ENCODE results near the gene XDH. TPM values are rescaled to one million over a fixed set of nuclear protein-coding genes. Genes with fewer than 3 reads are reported as not detected.
A peak's percentile ranks its signal among the peaks of the same experiment; 100 is the strongest.

XDH gene
- total RNA-seq: not detected

DNA sequence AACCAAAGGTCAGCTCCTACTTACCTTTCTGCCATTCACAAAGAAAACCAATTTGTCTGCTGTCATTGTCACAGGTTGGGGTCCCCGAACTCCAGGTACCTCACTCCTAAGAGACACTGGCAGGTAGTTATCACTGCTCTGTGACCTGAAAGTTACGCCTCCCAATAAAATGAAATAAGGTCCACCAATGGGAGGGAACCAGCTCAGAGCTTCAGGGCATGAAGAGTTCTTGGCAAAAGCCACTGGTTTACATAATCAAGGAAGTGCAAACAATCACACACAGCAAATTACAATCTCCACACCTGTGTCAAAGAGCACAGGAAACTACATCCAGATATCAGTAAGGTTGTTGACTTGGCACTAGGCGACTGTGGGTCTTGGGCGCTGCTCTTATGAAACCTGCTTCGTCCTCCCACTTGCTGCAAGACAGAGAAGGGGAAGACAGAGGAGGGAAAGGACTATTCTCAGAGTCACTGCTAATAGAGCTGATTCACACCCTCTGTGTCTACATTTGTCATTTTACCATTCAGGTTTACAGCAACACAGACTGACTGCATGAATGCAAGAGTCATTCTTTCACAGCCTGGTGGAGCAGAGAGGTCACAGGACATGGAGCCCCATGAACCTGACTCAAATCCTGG is at the start of gene XDH:
XDH (minus strand) TSS at position 142 of the 641 bp plus-strand sequence; CDS start at position 66, 76 bp downstream.
- DNase-seq (ENCODE audit: low spot score in 2 of 2): no peak
- ATAC-seq: peak in 1 of 2 donors; percentile 24
- Mint-ChIP-seq H3K27ac (no peak within 1 kb of the TSS), H3K9me3 (peaks cover 10 to 11% of the 10 kb centered on the region in 2 donors), H3K36me3 (peaks cover 8 to 10% of the 10 kb centered on the region in 2 donors)

DNA sequence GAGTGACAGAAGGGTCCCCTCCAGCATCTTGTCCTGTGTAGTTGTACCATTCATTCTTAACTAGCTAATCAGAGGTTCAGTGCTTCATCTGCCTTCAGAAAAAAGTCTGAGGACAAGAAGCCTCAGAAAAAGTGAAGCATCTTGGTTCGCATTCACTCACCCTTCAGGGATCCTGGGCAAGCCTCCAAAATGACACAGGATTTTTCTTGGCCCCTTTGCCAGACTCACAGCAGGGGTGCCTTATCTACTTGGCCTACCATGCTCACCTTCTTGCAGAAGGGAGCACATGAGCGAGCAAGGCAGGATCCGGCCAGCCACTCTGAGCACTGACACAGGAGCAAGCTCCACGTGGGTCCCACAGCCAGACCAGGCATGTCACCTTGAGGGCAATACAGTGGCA is 43.1 kb upstream of the XDH start:
- H3K9me3 Mint-ChIP-seq: peaks cover 6 to 10% of the 10 kb centered on the region in 2 donors
- H3K36me3 Mint-ChIP-seq: peaks cover 6 to 18% of the 10 kb centered on the region in 2 donors
- no peak overlapping the region for H3K27ac Mint-ChIP-seq
- DNase-seq (ENCODE audit: low spot score in 2 of 2) (no peak), ATAC-seq (no peak)

DNA sequence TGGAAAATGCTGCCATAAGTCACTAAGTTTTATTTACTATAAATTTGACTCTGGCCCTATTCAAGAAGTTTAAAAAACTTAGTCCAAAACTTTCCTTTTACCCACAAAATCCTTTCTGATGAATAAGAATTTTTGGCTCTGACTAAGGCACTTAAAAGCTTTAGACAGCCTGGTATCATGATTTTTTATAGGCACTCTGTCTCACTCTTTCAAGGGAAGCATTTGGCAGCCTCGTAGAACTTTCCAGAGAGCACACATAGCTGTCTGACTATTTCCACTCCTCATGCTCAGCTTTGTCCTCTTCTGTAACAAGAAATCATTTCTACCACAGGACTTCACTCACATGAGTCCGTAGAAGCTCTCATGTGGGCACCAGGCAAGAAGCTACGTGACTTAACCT is 32.3 kb upstream of the XDH start:
- DNase-seq (ENCODE audit: low spot score in 2 of 2) (no peak), ATAC-seq (no peak)
- H3K9me3 Mint-ChIP-seq: peaks cover 21 to 27% of the 10 kb centered on the region in 2 donors
- no peak overlapping the region for H3K27ac Mint-ChIP-seq
- peaks cover 0 to 12% of the 10 kb centered on the region in 2 donors for H3K36me3 Mint-ChIP-seq

DNA sequence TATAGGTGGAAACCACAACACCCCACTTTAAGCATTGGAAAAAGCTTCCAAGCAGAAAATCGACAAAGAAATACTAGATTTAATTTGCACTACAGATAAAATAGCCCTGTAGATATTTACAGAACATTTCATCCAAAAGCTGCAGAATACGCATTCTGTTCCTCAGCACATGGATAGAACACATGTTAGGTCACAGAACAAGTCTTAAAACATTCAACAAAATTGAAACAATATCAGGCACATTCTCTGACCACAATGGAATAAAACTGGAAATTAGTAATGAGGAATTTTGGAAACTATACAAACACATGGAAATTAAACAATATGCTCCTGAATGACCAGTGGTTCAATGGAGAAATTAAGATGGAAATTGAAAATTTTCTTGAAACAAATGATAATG is 27.8 kb upstream of the XDH start:
- Mint-ChIP-seq H3K27ac (no peak overlapping the region), H3K36me3 (no peaks in the 10 kb centered on the region), H3K9me3 (peaks cover 3 to 11% of the 10 kb centered on the region in 2 donors)
- ATAC-seq (no peak), DNase-seq (ENCODE audit: low spot score in 2 of 2) (no peak)

DNA sequence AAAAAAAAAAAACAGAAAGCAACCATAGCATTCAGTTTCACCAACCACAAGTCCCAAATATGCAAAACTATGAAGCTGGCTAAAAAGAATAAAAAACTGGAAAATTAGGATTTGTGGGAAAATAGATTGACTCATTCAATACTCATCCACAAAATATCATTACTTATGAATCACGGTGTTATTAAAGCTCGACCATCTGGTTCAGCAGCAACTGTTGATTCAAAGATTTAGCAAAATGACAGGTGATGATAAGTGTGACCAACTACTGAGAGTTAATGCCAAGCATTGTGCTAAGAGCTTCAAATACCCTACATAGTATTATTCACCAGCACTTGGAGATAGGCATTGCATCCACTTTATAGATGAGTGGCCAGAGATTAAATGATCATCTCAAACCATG is 26.2 kb upstream of the XDH start:
- no peak overlapping the region for H3K27ac Mint-ChIP-seq
- peaks cover 3 to 11% of the 10 kb centered on the region in 2 donors for H3K9me3 Mint-ChIP-seq
- no peak for ATAC-seq
- no peak for DNase-seq (ENCODE audit: low spot score in 2 of 2)
- no peaks in the 10 kb centered on the region for H3K36me3 Mint-ChIP-seq

DNA sequence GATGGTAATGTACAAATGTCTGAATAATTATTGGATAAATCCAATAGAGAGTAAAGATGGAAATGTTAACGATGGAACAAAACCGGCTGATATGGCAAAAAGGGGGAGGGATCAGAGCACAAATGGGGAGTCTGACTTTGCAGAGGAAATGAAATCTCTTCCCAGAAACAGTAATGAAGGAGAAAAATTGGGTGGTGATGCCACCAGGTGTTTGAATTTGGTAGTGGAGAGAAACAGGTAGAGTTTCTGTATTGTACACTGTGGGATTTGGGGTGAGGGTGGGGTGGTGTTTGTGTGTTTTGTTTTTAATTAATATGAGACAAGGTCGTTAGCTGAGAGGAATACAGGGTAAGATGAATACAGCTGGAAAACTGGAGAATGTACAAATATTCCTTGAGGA is 20.4 kb upstream of the XDH start:
- no peak for ATAC-seq
- Mint-ChIP-seq H3K27ac (no peak overlapping the region), H3K9me3 (no peaks in the 10 kb centered on the region), H3K36me3 (no peaks in the 10 kb centered on the region)
- DNase-seq (ENCODE audit: low spot score in 2 of 2): no peak

DNA sequence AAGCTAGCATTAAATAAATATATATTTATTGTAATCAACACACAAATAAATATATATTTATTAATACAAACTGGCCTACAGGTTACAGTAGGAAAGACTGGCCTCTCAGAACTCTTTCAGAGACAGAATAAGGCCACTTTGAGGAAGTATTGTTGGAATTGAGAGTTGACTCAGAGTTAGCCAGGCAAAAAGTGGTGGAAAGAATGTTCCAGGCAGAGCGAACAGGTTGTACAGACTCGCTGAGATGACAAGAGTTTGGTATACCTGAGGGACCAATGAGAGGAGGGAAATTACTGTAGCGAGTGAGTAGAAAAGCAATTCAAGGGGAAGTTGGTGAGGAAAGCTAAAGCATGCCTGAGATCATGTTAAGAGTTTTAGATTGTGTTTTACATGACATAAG is 19.0 kb upstream of the XDH start:
- ATAC-seq (no peak), DNase-seq (ENCODE audit: low spot score in 2 of 2) (no peak)
- Mint-ChIP-seq H3K9me3 (no peaks in the 10 kb centered on the region), H3K36me3 (no peaks in the 10 kb centered on the region), H3K27ac (no peak overlapping the region)

DNA sequence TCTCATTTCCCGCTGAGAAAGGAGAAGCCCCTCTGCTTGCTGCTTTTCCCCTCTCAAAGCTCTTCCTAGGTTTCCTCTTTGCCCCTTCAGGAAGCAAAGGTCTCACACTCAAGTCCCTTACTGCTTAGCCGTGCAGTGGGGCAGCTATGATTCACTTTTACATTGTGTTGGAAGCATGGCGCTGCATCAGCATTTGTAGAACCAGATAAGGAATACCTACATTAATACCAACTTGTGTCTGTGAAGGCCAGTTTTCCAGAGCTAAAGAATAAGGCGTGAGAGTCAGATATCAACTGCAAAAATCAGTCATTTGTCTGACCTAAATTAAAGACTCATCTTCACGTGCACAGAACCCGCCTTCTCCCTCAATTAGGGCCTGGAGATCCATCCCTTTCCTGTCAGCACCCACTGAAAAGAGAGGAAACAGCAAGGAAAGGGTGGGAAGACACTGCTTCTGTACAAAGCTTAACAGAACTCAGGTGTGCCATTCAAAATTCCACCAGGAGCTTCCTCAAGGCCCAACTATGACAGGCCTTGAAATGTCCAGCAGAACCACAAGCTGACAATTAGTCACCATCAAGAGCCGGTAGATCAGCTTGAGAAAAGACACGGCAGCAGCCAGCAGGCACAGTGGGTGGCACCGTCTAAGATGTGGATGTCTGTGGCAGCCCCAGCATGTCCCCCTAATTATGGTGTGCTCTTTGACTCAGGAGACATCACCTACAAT is 16.1 kb upstream of the XDH start:
- DNase-seq (ENCODE audit: low spot score in 2 of 2) (no peak), ATAC-seq (peak; percentile 5 to 23)
- Mint-ChIP-seq H3K36me3 (no peaks in the 10 kb centered on the region), H3K27ac (no peak overlapping the region), H3K9me3 (no peaks in the 10 kb centered on the region)

DNA sequence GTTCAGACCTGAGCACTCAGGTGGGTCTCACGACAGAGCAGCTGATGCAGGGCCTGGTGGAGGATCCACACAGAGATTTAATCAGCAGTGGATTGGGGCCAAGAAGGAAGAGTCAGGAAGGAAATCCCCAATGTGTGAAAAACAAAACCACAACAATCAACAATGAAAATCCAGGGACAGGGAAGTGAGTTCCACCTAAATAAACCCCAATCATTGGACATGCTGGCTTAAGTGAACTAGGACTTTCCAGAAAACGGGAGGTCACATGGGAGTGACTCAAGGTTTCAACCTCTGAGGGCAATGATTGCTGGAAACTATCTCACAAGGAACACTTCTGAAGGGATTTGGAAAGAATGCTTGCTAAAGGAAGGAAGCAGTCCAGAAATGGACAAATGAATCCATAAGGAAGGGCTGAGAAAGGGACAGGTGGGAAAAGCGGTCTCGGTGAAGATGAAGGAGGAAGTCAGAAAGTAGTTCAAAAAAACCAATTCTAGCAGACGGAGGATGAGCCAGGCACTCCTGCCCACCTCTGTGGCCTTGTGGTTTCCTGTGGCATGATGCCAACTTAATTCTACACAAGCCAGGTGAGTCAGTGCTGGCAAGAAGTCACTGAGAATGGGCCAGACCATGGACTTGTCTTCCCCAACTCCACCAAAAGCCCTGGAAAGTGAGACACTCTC is 15.4 kb upstream of the XDH start:
- no peaks in the 10 kb centered on the region for H3K36me3 Mint-ChIP-seq
- peak overlapping the region; percentile 6 to 17 for H3K27ac Mint-ChIP-seq
- ATAC-seq (peak; percentile 88 to 89), DNase-seq (ENCODE audit: low spot score in 2 of 2) (peak in 1 of 2 donors; percentile 22)
- H3K9me3 Mint-ChIP-seq: no peaks in the 10 kb centered on the region

DNA sequence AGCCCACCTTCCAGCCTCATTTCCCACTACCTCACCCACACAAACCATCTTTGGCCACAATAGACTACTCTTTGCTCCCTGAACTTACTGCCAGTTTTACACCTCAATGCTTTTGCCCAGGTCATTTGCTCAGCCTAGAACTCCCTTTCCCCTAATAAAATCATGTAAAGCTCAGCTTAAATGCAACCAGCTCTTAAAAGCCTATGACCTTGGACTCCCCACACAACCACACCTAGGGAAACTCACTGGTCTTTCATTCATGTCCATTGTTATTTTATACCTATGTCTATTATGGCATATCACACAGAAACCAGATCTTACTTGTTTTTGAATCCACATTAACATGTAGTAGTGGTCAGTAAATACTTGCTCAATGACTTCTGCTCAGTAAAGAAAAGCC is 14.5 kb upstream of the XDH start:
- no peak for DNase-seq (ENCODE audit: low spot score in 2 of 2)
- H3K9me3 Mint-ChIP-seq: no peaks in the 10 kb centered on the region
- ATAC-seq: no peak
- H3K36me3 Mint-ChIP-seq: no peaks in the 10 kb centered on the region
- no peak overlapping the region for H3K27ac Mint-ChIP-seq

DNA sequence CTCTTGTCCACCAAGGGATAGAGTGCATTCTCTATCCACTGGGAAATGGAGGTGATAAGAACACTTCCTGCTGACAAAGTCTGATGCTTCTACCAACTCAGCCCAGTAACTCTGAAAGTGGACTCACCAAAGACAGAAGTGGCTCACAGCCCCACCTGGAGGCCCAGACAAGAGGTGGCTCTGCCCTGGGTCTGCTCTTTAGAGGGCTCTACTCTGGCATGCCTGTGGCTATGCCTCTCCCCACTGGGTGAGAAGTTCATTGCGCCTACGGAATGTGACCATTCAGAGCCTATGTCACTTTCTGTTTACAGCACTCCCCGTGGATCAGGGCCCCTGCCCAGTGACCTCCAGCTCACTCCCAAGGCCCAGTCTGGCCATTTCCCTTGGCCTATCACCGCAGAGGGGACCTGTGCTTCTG is 13.5 kb upstream of the XDH start:
- ATAC-seq: no peak
- Mint-ChIP-seq H3K36me3 (peaks cover 0 to 6% of the 10 kb centered on the region in 2 donors), H3K27ac (no peak overlapping the region), H3K9me3 (no peaks in the 10 kb centered on the region)
- no peak for DNase-seq (ENCODE audit: low spot score in 2 of 2)

DNA sequence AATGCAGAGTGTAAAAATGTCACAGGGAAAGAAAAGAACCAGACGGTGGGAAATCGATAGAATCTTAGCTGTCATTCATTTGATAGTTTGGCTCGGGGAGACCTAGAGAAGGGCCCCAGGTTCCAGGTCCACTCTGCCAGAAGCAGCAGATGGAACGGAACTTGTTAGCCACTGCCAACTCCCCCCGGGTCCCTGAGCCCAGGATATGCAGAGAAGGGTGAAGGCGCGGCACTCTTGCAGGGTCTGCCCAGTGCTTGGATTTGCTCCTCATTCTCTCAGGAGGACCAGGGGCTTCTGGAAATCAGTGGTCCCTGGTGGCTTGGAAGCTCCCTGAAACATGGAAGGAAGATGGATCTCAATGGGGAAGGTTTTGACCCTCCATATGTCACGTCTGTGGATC is 11.6 kb upstream of the XDH start:
- no peak for DNase-seq (ENCODE audit: low spot score in 2 of 2)
- Mint-ChIP-seq H3K9me3 (no peaks in the 10 kb centered on the region), H3K27ac (no peak overlapping the region), H3K36me3 (peaks cover 0 to 6% of the 10 kb centered on the region in 2 donors)
- no peak for ATAC-seq

DNA sequence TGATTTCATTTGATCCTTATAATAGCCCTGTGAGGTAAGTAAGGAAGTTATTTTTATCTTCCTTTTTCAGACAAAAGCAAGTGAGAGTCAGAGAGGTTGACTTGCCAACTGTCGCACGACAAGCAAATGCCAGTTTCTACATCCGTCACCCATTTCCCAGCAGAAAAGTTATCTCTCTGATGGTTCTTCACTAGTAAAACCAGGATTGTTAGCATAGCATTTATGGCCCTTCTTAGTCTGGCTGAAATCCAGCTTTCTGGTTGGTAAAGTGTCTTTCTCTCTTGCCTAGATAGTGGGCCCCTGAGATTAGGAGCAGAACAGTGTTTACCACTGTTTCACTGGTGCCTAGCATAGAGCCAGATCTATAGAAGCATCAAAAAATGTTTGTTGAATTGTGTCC is 7.1 kb upstream of the XDH start:
- Mint-ChIP-seq H3K9me3 (peaks cover 11% of the 10 kb centered on the region in 2 donors), H3K27ac (no peak overlapping the region), H3K36me3 (peaks cover 10 to 13% of the 10 kb centered on the region in 2 donors)
- ATAC-seq (no peak), DNase-seq (ENCODE audit: low spot score in 2 of 2) (no peak)

DNA sequence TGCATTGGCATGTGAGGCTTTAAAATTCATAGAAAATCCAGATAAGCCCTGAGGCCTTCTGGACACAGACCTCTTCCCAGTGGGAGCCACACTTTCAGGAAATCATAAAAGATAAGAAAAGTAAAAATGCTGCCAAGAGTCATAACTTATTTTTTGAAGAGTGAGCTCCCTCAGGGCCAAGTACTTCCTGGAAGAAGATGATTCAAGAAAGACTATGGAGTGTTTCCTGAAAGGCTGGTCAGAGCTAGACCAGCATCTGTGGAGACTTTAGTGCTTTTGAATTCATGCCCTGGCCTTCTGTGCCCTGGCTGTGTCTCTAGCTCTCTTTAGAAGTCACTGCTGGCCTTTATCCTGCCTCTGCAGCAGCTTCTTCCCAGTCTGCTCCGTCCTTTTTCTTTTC is 6.4 kb upstream of the XDH start:
- no peak for DNase-seq (ENCODE audit: low spot score in 2 of 2)
- Mint-ChIP-seq H3K9me3 (peaks cover 11% of the 10 kb centered on the region in 2 donors), H3K36me3 (peaks cover 10 to 13% of the 10 kb centered on the region in 2 donors), H3K27ac (no peak overlapping the region)
- ATAC-seq: no peak

DNA sequence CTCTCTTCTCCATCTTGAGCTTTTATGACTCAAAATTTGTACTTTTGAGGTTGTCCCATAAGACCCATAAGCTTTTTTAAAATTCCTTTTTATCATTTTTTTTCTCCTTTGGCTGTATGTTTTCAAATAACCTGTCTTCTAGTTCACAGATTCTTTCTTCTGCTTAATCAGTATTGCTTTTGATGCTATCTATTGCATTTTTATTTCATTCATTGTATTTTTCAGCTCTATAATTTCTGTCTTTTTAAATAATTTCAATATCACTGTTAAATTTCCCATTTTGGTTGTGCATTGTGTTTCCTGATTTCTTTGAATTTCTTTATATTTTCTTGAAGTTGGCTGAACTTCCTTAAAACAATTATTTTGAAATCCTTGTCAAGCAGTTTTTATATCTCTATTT is 4.8 kb upstream of the XDH start:
- ATAC-seq (no peak), DNase-seq (ENCODE audit: low spot score in 2 of 2) (no peak)
- Mint-ChIP-seq H3K9me3 (peaks cover 11% of the 10 kb centered on the region in 2 donors), H3K27ac (no peak overlapping the region), H3K36me3 (peaks cover 10 to 13% of the 10 kb centered on the region in 2 donors)

DNA sequence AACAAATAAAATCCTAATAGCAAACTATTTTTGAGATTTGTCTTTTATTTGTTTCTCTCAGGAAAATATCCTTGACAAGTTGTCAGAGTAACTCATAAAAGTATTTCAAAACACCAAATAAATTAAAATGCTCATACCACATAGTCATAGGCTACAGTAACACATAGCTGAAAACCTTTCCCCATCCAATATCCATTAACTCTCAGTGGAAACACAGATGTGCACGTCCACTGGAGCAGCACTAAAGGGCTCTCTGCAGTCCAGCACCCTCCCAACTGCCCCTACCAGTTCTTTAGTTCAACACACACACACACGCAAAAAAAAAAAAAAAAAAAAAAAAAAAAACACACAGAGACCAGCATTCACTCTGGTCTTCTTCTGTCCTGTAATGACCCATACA is 879 bp upstream of the XDH start:
- DNase-seq (ENCODE audit: low spot score in 2 of 2) (no peak), ATAC-seq (no peak)
- Mint-ChIP-seq H3K27ac (no peak overlapping the region), H3K36me3 (peaks cover 8 to 10% of the 10 kb centered on the region in 2 donors), H3K9me3 (peaks cover 11% of the 10 kb centered on the region in 2 donors)

DNA sequence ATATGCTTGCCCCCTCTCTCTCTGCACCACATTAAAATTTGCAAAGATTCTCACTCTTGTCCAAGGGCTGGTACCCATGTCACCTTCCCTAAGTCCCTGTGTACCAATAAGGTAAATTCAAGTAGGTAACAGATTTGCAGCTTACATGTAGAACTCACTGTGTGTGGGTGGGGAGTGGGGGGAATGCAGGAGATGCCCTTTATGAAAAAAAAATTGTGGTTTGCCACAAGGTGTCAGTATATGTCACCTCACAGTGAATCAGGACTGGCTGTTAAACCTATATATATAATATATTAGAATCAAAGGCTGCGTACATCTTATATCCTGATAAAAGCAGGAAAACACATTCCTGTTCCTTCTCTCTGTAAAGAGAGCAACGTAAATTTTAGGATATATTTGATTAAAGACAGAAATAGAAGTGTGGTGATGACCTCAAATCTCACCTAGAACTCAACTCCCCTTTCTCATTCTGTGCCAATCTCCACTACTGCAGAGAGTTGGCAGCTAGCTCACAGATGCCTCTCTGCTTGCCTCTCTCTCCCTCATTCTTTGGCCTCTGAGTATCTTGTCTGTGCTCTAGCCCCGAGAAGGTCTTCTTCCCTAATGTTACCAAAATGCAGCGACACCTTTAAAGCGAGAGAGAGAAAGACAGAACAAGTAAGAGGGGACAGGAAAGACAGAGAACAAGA is 536 bp downstream of the XDH start:
- peaks cover 2 to 3% of the 10 kb centered on the region in 2 donors for H3K36me3 Mint-ChIP-seq
- no peak overlapping the region for H3K27ac Mint-ChIP-seq
- ATAC-seq (peak; percentile 36 to 54), DNase-seq (ENCODE audit: low spot score in 2 of 2) (no peak)
- H3K9me3 Mint-ChIP-seq: peaks cover 3 to 8% of the 10 kb centered on the region in 2 donors

Measured in activated naive CD4-positive, alpha-beta T cell treated with anti-CD3 and anti-CD28 coated beads, Interleukin-2, amount 50 U/mL, for 72 hours (primary cell).